Gastroesophageal sphincter (tissue), 3 donors: ENCODE data around the gene SPEG.

ENCODE experiments used
- CTCF ChIP-seq, 4 experiments: fragments of 200-600 bp in 2 of 4; fragments of 450-650 bp in 2 of 4; sonication (generic) in 1 of 4; IDR thresholded peaks; one replicate each; pipeline ENCODE4 v1.5.1; 2017 to 2019; ENCODE audit warnings: antibody characterized with exemption in 4 of 4, mild to moderate bottlenecking in 2 of 4, moderate library complexity in 2 of 4
- EP300 ChIP-seq: sonication (generic); formaldehyde crosslinking; IDR thresholded peaks from one replicate; pipeline ENCODE4 v1.6.1; 2017; ENCODE audit warnings: antibody characterized with exemption, mild to moderate bottlenecking
- POLR2A ChIP-seq, 2 donors: fragments of 450-650 bp; IDR thresholded peaks; one replicate each; pipeline ENCODE4 v1.6.1; 2017; ENCODE audit warnings: antibody characterized with exemption in 2 of 2, mild to moderate bottlenecking in 2 of 2, moderate library complexity in 1 of 2

- no peak for TF ChIP-seq CTCF (IDR thresholded peaks at IDR 0.05)
- TF ChIP-seq POLR2A (IDR thresholded peaks at IDR 0.05), result no peak
- no peak for TF ChIP-seq EP300
Observed at GRCh38 chr2:219474285-219475060, 39.8 kb downstream of the SPEG start.
